HEK293T (cell line): Measurements from ENCODE around the gene TGFB1I1.

ENCODE experiments used
- ARNT ChIP-seq: fragments of 450-650 bp; IDR thresholded peaks from 2 replicates; pipeline ENCODE4 v1.6.1; 2017; ENCODE audit warnings: mild to moderate bottlenecking
- BHLHE40 ChIP-seq: fragments of 450-650 bp; IDR thresholded peaks from 2 replicates; pipeline ENCODE4 v1.6.1; 2016; ENCODE audit warnings: mild to moderate bottlenecking, moderate library complexity, borderline replicate concordance
- CTBP1 ChIP-seq: fragments of 450-650 bp; IDR thresholded peaks from 2 replicates; pipeline ENCODE4 v1.6.1; 2016; ENCODE audit warnings: borderline replicate concordance
- ELF4 ChIP-seq: fragments of 450-650 bp; IDR thresholded peaks from 2 replicates; pipeline ENCODE4 v1.6.1; 2017; ENCODE audit warnings: antibody characterized with exemption
- FOXA1 ChIP-seq: fragments of 450-650 bp; IDR thresholded peaks from 2 replicates; pipeline ENCODE4 v1.6.1; 2016; ENCODE audit warnings: mild to moderate bottlenecking
- FOXM1 ChIP-seq: fragments of 450-650 bp; IDR thresholded peaks from 2 replicates; pipeline ENCODE4 v1.6.1; 2017; ENCODE audit warnings: mild to moderate bottlenecking, borderline replicate concordance
- HDGF ChIP-seq: fragments of 450-650 bp; IDR thresholded peaks from 2 replicates; pipeline ENCODE4 v1.6.1; 2017; ENCODE audit warnings: antibody characterized with exemption, borderline replicate concordance
- L3MBTL2 ChIP-seq: fragments of 450-650 bp; conservative IDR thresholded peaks from 2 replicates; pipeline ENCODE4 v1.6.1; 2016; ENCODE audit warnings: mild to moderate bottlenecking
- NFRKB ChIP-seq: fragments of 450-650 bp; IDR thresholded peaks from 2 replicates; pipeline ENCODE4 v1.6.1; 2016; ENCODE audit warnings: mild to moderate bottlenecking, moderate library complexity
- PKNOX1 ChIP-seq: fragments of 450-650 bp; IDR thresholded peaks from 2 replicates; pipeline ENCODE4 v1.6.1; 2016
- SP1 ChIP-seq: fragments of 450-650 bp; IDR thresholded peaks from 2 replicates; pipeline ENCODE4 v1.6.1; 2017
- SUZ12 ChIP-seq: fragments of 450-650 bp; IDR thresholded peaks from 2 replicates; pipeline ENCODE4 v1.6.1; 2016; ENCODE audit warnings: mild to moderate bottlenecking
- TARDBP ChIP-seq: fragments of 450-650 bp; IDR thresholded peaks from 2 replicates; pipeline ENCODE4 v1.6.1; 2016

GRCh38 chr16:31477220-31478216 is 5.6 kb downstream of the TGFB1I1 start:
- no peak for TF ChIP-seq SUZ12
- TF ChIP-seq FOXA1, result no peak
- TF ChIP-seq TARDBP, result no peak
- TF ChIP-seq ELF4, result no peak
- TF ChIP-seq HDGF, result no peak
- no peak for TF ChIP-seq FOXM1
- no peak for TF ChIP-seq L3MBTL2
- no peak for TF ChIP-seq NFRKB
- no peak for TF ChIP-seq ARNT
- no peak for TF ChIP-seq CTBP1
- no peak for TF ChIP-seq BHLHE40
- TF ChIP-seq PKNOX1, result no peak
- TF ChIP-seq SP1, result no peak
